KG1 (cell line): ENCODE data around the gene ANKRD31.
"Not testable (repeated sequence)": the region's sequence is repeated elsewhere in the genome, so short reads cannot be mapped to it uniquely, and the experiment has no call there.

Experiments used
- DNase-seq: peaks from one replicate; lab custom pipeline; 2025; lab: John Stamatoyannopoulos, UW

Gene ANKRD31

GRCh38 chr5:75236322-75237316 is at the start of gene ANKRD31:
TSS of gene ANKRD31 (minus strand) at chr5:75236878. CDS start at chr5:75236686, 192 bp downstream.
- peak; percentile 96 for DNase-seq

- DNase-seq, result no peak
These were observed 49.6 kb upstream of the ANKRD31 start for GRCh38 chr5:75286211-75286773.

GRCh38 chr5:75282581-75282980 is 45.9 kb upstream of the ANKRD31 start:
- no peak for DNase-seq

- no peak for DNase-seq
These were observed 45.2 kb upstream of the ANKRD31 start for GRCh38 chr5:75281716-75282465.

- DNase-seq, result no peak
These were observed 42.6 kb upstream of the ANKRD31 start for GRCh38 chr5:75279321-75279720.

GRCh38 chr5:75277463-75277862 is 40.8 kb upstream of the ANKRD31 start:
- DNase-seq, result no peak

GRCh38 chr5:75275756-75276155 is 39.1 kb upstream of the ANKRD31 start:
- no peak for DNase-seq

GRCh38 chr5:75275147-75275546 is 38.5 kb upstream of the ANKRD31 start:
- no peak for DNase-seq

- DNase-seq, result no peak
These were observed 37.8 kb upstream of the ANKRD31 start for GRCh38 chr5:75274486-75274885.

- DNase-seq, result not testable (repeated sequence)
These were observed 33.9 kb upstream of the ANKRD31 start for GRCh38 chr5:75270605-75271004.

- peak; percentile 48 for DNase-seq
These were observed 29.1 kb upstream of the ANKRD31 start for GRCh38 chr5:75265731-75266130.

GRCh38 chr5:75262271-75262670 is 25.6 kb upstream of the ANKRD31 start:
- DNase-seq, result no peak

- DNase-seq, result no peak
These were observed 24.0 kb upstream of the ANKRD31 start for GRCh38 chr5:75260708-75261107.

- not testable (repeated sequence) for DNase-seq
These were observed 13.8 kb upstream of the ANKRD31 start for GRCh38 chr5:75250452-75250851.

GRCh38 chr5:75245023-75245422 is 8.3 kb upstream of the ANKRD31 start:
- no peak for DNase-seq

GRCh38 chr5:75243510-75243909 is 6.8 kb upstream of the ANKRD31 start:
- no peak for DNase-seq

GRCh38 chr5:75243100-75243499 is 6.4 kb upstream of the ANKRD31 start:
- DNase-seq, result no peak

GRCh38 chr5:75242067-75242466 is 5.4 kb upstream of the ANKRD31 start:
- no peak for DNase-seq

- DNase-seq, result no peak
These were observed 3.0 kb upstream of the ANKRD31 start for GRCh38 chr5:75239681-75240080.

- DNase-seq, result no peak
These were observed 967 bp downstream of the ANKRD31 start for GRCh38 chr5:75235711-75236110.

GRCh38 chr5:75234251-75234650 is 2.4 kb downstream of the ANKRD31 start:
- no peak for DNase-seq

- DNase-seq, result no peak
These were observed 9.8 kb downstream of the ANKRD31 start for GRCh38 chr5:75226916-75227315.

GRCh38 chr5:75225506-75225905 is 11.2 kb downstream of the ANKRD31 start:
- DNase-seq, result no peak
